ENCODE results near the gene TSR2. TPM values are rescaled to one million over a fixed set of nuclear protein-coding genes. Genes with fewer than 3 reads are reported as not detected.

Gene TSR2
- total RNA-seq, 1 donor from 2014 or later: 11.4 TPM

DNA sequence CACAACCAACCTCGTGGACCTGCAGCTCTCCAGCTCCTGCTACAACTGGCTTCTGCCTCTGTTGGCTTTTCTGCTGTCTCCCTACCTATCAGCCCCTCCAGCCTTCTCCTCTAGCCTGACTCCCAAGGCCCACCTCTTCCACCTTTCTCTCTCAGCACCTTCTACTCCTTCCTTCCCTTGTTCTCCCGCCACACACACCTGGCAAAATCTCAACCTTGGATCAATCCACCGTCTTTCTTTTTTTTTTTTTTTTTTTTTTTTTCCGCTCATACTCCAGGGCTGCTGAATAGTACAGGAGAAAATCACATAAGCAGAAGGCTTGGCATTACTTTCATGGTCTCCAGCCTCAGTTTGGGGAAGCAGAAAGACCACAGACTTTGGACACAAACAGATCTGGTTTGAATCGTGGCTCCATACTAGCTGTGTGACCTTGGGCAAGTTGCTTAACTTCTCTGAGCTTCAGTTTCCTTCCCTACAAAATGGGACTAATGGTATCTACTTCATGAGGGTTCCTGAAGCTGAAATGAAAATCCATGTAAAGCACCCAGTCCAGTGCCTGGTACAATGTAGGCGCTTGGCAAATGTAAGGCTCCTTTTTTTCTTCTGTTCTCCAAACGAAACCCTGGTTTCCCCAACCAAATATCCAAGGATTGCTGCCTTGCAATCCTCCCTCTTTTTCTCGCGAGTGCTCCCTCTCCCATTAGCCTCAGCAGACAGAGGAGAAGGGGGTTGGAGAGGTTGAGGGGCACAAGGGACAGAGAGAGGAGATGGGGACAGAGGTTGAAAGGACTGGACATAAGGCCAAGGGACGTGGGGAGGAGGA is 54.2 kb downstream of the TSR2 start:
- DNase-seq (ENCODE audit: low read depth): no peak
- no peaks in the 10 kb centered on the region for H3K27me3 ChIP-seq (ENCODE audit: control insufficient read depth, insufficient read depth, low read length)
- TF ChIP-seq, protein P1, sequence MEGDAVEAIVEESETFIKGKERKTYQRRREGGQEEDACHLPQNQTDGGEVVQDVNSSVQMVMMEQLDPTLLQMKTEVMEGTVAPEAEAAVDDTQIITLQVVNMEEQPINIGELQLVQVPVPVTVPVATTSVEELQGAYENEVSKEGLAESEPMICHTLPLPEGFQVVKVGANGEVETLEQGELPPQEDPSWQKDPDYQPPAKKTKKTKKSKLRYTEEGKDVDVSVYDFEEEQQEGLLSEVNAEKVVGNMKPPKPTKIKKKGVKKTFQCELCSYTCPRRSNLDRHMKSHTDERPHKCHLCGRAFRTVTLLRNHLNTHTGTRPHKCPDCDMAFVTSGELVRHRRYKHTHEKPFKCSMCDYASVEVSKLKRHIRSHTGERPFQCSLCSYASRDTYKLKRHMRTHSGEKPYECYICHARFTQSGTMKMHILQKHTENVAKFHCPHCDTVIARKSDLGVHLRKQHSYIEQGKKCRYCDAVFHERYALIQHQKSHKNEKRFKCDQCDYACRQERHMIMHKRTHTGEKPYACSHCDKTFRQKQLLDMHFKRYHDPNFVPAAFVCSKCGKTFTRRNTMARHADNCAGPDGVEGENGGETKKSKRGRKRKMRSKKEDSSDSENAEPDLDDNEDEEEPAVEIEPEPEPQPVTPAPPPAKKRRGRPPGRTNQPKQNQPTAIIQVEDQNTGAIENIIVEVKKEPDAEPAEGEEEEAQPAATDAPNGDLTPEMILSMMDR (IDR thresholded peaks at IDR 0.05; ENCODE audit: insufficient read depth, low read length, poor library complexity, severe bottlenecking): no peak
- no peaks in the 10 kb centered on the region for H3K36me3 ChIP-seq (ENCODE audit: control insufficient read depth, insufficient read depth, low read length)
- peak overlapping the region; percentile 56 for H3K4me3 ChIP-seq (ENCODE audit: low read depth, low read length)

Other genes with a start within 250 kb of the TSR2 start
- 3.1 and 6.5 TPM in 2 replicates for gene WNK3, start 82.4 kb upstream of the TSR2 start, total RNA-seq
- 11.8 and 13.0 TPM in 2 replicates for gene FGD1, start 55.8 kb downstream of the TSR2 start, total RNA-seq
- 29.9 and 36.1 TPM in 2 replicates for gene GNL3L, start 89.8 kb downstream of the TSR2 start, total RNA-seq

Data from kidney epithelial cell (primary cell).